ENCODE measurements around the gene CDCA4. TPM values are rescaled to one million over a fixed set of nuclear protein-coding genes. Genes with fewer than 3 reads are reported as not detected.

CDCA4 gene
- total RNA-seq, 1 donor from 2014 or later = 46.9 TPM

DNA sequence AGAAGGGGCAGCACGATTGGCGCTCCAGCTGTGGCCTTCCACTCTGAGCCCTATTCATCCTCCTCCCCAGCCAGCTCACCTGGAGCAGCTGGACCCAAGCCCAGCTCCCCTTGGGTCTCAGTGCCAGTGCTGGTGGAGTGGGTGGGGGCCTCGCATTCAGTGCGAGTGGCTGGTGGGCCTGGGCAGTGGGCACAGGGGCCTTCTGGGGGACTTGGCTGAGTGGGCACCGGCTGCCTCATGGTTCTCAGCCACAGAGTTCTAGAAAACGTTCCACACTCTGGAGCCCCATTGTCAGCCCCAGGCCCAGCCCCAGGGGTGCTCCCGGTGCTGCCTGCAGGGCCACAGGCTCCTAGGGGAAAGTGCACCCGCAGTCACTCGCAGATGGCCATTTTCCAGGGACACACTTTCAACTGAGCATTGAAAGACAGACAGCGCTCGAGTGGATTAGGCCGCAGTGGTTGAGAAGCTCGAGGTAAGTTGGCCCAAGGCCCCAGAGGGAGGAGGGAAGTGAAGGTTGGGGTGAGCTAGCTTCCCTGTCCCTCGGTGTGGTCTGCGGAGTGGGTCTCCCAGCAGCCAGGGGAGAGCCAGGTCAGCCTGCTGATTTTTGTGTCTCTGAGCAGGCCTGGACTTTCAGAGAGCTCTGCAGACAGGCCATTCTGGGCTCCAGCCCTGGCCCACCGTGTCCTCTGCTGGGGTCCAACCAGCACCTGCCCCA lies 31.5 kb downstream of the CDCA4 start:
- no peak overlapping the region for H3K4me3 ChIP-seq (ENCODE audit: low read depth, low read length)
- no peak for DNase-seq (ENCODE audit: low read depth)
- TF ChIP-seq, protein P1, sequence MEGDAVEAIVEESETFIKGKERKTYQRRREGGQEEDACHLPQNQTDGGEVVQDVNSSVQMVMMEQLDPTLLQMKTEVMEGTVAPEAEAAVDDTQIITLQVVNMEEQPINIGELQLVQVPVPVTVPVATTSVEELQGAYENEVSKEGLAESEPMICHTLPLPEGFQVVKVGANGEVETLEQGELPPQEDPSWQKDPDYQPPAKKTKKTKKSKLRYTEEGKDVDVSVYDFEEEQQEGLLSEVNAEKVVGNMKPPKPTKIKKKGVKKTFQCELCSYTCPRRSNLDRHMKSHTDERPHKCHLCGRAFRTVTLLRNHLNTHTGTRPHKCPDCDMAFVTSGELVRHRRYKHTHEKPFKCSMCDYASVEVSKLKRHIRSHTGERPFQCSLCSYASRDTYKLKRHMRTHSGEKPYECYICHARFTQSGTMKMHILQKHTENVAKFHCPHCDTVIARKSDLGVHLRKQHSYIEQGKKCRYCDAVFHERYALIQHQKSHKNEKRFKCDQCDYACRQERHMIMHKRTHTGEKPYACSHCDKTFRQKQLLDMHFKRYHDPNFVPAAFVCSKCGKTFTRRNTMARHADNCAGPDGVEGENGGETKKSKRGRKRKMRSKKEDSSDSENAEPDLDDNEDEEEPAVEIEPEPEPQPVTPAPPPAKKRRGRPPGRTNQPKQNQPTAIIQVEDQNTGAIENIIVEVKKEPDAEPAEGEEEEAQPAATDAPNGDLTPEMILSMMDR (conservative IDR thresholded peaks at IDR 0.05; ENCODE audit: low read depth, low read length) = no peak

DNA sequence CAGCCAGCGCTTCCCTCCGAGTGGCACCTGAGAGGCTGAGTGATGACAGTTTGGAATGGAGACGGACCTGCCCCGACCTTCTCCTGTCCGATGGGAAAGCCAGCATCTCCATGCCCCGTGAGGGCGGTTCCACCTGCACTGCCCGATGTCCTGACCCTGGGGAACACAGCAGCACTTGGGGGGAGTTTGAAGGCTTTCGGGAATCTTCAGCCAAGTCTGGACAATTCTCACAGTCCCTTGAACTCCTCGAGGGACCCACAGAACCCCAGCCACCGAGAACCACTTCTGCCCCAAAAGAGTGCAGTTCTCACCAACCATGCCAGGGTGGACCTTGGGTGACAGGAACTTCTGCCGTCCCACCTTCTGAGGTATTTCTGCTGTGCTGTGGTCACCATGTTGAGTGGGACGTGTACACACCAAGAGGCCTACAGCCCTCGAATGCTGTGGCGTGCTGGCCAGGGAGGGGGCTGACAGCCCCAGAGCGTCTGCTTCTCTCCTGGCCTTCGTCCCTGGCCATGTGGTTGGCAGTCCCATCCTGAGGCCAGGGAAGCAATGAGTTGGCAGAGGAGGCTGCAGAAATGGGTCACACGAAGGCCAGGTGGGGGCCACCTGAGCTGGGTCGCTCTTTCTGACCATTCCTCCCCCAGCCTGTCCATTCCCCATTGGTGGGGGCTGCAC lies 34.3 kb downstream of the CDCA4 start:
- TF ChIP-seq, protein P1 (conservative IDR thresholded peaks at IDR 0.05; ENCODE audit: low read depth, low read length) = no peak
- DNase-seq (ENCODE audit: low read depth) = no peak
- H3K4me3 ChIP-seq (ENCODE audit: low read depth, low read length) = peak overlapping the region; percentile 86

DNA sequence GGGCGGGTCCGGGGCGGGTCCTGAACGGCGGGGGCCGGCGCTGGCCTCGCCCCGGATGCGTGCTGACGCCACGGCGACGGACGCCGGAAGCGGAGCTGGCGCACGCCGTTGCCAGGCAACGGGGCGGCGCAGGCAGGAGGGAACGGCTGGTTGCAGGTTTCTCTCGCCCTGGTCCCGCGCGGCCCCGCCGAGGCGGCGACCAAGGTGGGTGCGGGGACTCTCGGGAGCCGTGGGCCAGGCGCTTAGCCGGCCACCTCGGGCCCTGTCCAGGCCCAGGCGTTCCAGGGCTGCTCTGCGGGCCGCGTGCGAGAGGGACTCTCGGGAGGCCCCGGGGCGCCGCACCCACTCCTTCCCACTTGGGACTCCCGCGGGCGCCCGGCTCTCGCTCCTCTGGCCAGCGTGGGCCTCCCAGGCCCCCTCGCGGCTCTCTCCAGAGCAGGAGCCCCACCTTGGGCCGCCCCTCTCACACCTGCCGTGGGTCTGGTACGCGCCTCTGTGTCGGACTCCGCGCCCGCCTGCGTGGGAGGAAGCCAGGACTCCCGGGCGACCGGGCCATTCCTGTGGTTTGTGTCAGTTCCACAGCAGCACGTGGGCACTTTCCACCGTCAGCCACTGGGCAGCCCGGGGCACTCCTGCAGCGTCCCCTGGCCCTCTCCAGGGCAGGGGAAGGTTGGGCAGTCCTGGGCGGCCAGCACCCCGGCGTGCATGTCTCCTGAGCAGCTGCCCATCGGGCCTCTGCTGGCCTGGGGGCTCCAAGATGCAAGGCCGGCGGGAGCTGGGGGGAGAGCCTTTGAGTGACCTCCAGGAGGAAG lies 35.0 kb downstream of the CDCA4 start, which contains the start of gene CLBA1:
TSS of gene CLBA1 (plus strand) at position 114 of the 812 bp plus-strand sequence. CDS start at position 758, 644 bp downstream.
- no peak for DNase-seq (ENCODE audit: low read depth)
- TF ChIP-seq, protein P1 (conservative IDR thresholded peaks at IDR 0.05; ENCODE audit: low read depth, low read length) = no peak
- H3K4me3 ChIP-seq (ENCODE audit: low read depth, low read length) = peak within 1 kb of the TSS; percentile 86

DNA sequence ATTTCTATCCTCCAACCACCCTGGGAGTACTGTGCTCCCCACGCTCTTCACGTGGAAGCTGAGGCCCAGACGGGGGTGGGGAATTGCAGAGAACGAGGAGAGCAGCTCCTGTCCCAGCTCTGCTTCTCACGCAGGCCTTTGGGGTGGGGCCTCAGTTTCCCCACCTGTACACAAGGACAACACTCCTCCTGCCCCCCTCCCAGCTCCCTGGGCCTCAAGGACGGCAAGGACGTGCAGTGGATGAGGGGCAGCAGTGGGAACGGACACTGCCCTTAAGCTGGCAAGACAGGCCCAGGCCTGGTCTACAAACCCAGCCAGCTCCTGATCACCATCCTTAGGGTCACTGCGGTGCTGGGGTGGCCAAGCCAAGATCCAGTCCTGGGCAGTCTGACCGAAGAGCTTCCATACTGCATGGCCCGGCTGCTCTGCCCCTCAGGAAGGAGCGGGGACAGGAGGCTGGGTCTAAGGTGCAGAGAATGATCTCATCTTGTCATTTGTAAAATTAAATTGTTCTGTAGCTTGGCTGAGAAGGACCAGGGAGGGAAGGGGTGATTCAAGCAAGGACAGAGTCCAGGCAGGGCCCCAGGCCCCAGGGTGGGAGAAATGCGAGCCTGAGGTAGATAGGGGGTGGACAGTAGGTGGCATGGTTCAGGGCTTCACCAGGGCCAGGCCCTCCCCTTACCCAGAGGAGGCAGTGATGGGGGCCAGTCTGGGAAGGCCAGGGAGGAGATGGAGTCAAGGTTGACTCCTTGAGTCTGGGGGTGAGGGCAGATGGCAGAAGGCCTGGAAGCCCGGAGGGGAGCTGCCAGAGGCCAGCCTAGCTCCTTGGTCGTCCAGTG lies 36.6 kb downstream of the CDCA4 start:
- TF ChIP-seq, protein P1 (conservative IDR thresholded peaks at IDR 0.05; ENCODE audit: low read depth, low read length) = no peak
- no peak for DNase-seq (ENCODE audit: low read depth)

DNA sequence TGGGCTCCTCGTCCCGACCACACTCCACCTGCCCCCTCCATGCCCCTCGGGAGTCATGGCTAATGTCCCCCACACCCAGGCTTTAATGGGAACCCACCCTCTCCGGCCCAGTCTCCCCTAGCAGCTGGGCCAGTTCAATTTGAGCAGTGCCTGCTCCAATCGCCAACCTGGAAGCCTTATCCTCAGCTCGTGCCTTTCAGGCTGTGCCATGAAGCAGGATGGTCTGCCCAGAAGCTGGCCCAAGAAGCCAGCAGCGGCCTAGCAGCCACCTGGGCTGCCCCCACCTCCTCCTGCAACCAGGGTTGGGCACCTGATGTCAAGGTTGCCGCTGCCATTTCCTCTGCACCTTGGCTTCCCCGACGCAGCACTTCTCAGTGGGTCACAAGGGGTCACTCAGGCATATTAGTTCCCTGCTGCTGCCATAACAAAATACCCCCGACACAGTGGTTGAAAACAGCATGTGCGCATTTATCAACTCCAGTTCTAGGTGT lies 37.6 kb downstream of the CDCA4 start:
- TF ChIP-seq, protein P1 (conservative IDR thresholded peaks at IDR 0.05; ENCODE audit: low read depth, low read length) = no peak
- DNase-seq (ENCODE audit: low read depth) = no peak
- no peak overlapping the region for H3K4me3 ChIP-seq (ENCODE audit: low read depth, low read length)

More for the DNA sequence above, 36.6 kb downstream of the CDCA4 start:
- no peak overlapping the region for H3K4me3 ChIP-seq (ENCODE audit: low read depth, low read length)
